Ovary (tissue), 9 donors: ENCODE results near the gene COQ8B. TPM values are rescaled to one million over a fixed set of nuclear protein-coding genes. Genes with fewer than 3 reads are reported as not detected.

Source experiments
- DNase-seq, 5 donors: peaks; one replicate each; pipeline ENCODE4 v3.0.0-alpha.2; 2019 to 2020
- H3K27ac ChIP-seq, 2 donors: fragments of 200-600 bp; one replicate each; pipeline versions ENCODE4 v1.5.1 to v1.8.0; 2019 to 2022
- H3K27me3 ChIP-seq: fragments of 200-600 bp; one replicate; pipeline ENCODE4 v1.8.0; 2022
- H3K36me3 ChIP-seq: fragments of 200-600 bp; sonication (generic); one replicate; pipeline ENCODE4 v1.5.1; 2019
- H3K4me1 ChIP-seq: one replicate; pipeline ENCODE4 v1.8.1; 2013; ENCODE audit warnings: mild to moderate bottlenecking, moderate library complexity; ENCODE audit not compliant: insufficient read depth
- H3K4me3 ChIP-seq: fragments of 200-600 bp; sonication (generic); one replicate; pipeline ENCODE4 v1.5.1; 2017
- H3K9me3 ChIP-seq, 2 donors: fragments of 200-600 bp in 1 of 2; sonication (generic) in 1 of 2; one replicate each; pipeline versions ENCODE4 v1.5.1 to v1.8.1; 2013 to 2019; ENCODE audit warnings: mild to moderate bottlenecking in 1 of 2, moderate library complexity in 1 of 2
- EP300 ChIP-seq: sonication (generic); formaldehyde crosslinking; IDR thresholded peaks from one replicate; pipeline ENCODE4 v1.6.1; 2017; ENCODE audit warnings: antibody characterized with exemption
- POLR2A ChIP-seq: fragments of 450-650 bp; IDR thresholded peaks from one replicate; pipeline ENCODE4 v1.6.1; 2017; ENCODE audit warnings: antibody characterized with exemption, mild to moderate bottlenecking, moderate library complexity
- WGBS, 3 donors: extraction: QIAGEN DNeasy Blood & Tissue Kit in 1 of 3; methylation state at CpG; one replicate each; pipeline versions ENCODE4 v1.1.5 to v1.1.7; 2013 to 2017; 5-methylcytosine and 5-hydroxymethylcytosine counted together
- intact Hi-C, 4 donors: fragments of 100-400 bp; cut with DNase I; formaldehyde crosslinking; loops; one replicate each; pipeline versions ENCODE4 v1.11.0 to v1.15.1; 2022 to 2023
- polyA plus RNA-seq, 2 donors: library from polyadenylated mRNA; stranded (reverse); fragments of 200-250 nt in 1 of 2; fragments of 350-450 nt in 1 of 2; fragmentation: Illumina TruSeq in 1 of 2; extraction: RNeasy Lipid Tissue Mini Kit (QIAGEN cat#74804) in 1 of 2; gene quantifications; one replicate each; pipeline ENCODE4 v1.2.3, GENCODE V29; 2013 to 2014
- total RNA-seq, 7 donors: library from RNA; depleted of rRNA in 2 of 7; stranded (reverse); fragments of >200 nt in 2 of 7; fragmentation: NEBNext Ultra II Directional in 3 of 7; extraction: Animal tissue kit (Norgen Biotek cat#: 25700) in 3 of 7; gene quantifications; one replicate each; pipeline versions ENCODE4 v1.1.0 to v1.2.4, GENCODE V29; 2016 to 2023
- TF ChIP-seq, protein P1 (sequence below), 3 donors: fragments of 450-650 bp in 2 of 3; fragments of 200-600 bp in 1 of 3; IDR thresholded peaks; one replicate each; pipeline versions ENCODE4 v1.5.1 to v1.8.0; 2016 to 2022; ENCODE audit warnings: antibody characterized with exemption in 3 of 3, mild to moderate bottlenecking in 1 of 3
- donor health status: DM: no; HTN: no; CAD: no; lungs with moderate emphysema.
- donor health status: DM: no; HTN: no; CAD: no.
- donor health status: Bipolar disorder and iron deficiency.
- donor health status: DM: yes; HTN: yes; CAD: no.
- donor health status: DM: no; HTN: no; CAD: no.
- donor health status: DM: yes; HTN: yes; CAD: no.

COQ8B gene
- total and polyA plus RNA-seq, 9 donors = 8.3 to 51.2 (median 41.5) TPM

DNA sequence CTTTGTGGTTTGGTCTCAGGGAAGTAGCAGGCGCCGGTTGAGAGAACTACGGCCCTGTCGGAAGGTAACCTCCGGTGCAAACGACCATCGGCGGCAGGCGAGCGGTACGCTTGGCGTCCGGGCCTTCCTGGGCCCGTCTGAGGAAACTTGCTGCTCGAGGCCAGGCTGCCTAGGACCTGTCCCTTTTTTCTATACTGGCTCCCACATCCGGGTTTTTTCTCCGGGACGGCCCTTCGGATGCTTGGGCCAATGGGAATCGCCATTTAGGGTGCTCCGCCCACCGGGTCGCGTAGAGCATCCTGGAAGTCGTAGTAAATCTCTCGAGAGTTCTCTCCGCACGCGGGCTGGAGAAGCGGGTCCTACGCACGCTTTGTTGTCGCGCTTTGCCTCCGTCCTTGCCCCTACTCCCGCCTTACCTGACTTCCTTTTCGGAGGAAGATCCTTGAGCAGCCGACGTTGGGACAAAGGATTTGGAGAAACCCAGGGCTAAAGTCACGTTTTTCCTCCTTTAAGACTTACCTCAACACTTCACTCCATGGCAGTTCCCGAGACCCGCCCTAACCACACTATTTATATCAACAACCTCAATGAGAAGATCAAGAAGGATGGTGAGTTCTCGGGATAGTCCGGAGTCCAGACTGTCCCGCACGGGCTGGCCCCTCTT is 34.3 kb upstream of the COQ8B start, which contains the start of gene SNRPA:
Gene SNRPA (plus strand): TSS at position 330 of the 664 bp plus-strand sequence. CDS start 206 bp downstream, at position 536.
- intact Hi-C loops = loop anchor here in 2 of 4 donors (2.0 to 5.0 kb wide), 2 partner anchors 48 to 51 kb away; partner anchors contain the start of gene EGLN2 (in 1 of the 2)
- peaks cover 18% of the 10 kb centered on the region for H3K4me1 ChIP-seq

DNA sequence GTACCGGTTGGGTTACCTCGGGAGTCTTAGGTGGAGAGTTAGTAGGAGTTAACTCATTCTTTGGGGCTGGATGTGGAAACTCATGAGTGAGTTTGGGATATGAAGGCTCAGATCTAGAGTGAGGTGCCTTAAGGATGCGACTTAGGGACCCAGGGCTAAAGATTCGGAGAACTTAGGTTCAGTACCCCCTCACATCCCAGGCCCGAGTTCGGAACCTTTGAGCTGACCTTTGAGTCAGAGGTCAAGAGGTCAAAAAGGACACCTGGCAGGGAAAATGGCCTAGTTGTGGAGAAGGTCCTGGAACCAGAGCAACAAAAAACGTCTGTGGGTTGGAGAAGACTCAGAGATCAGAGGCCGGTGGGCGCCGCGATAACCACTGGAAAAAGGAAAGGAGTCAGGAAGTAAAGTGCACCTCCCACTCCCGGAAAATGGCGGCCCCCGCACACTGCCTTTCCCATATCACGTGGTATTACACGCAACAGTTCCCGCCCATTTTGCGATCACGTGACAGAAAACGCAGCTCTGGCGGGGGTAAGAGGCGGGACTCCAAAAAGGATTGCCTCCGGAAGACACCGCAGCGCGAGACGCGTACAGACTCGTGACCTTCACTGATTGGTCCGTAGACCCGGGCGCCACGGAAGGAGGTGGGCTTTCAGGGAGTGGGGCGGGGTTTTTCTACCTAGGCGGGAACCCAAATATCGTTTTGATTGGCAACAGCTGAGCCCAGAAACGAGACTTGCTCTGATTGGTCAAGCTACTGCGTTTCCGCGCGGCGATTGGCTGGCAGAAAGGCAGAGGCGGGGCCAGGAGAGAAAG is 33.6 kb upstream of the COQ8B start, which contains the start of gene ACTMAP:
Gene ACTMAP (minus strand): TSS at position 420 of the 816 bp plus-strand sequence. CDS start 674 bp downstream, outside the sequence.
- Histone ChIP-seq H3K4me3 (peak within 1 kb of the TSS; percentile 55), H3K9me3 (no peaks in the 10 kb centered on the region), H3K27ac (peak within 1 kb of the TSS; percentile 39 to 86), H3K36me3 (no peaks in the 10 kb centered on the region), H3K4me1 (peaks cover 18% of the 10 kb centered on the region), H3K27me3 (no peaks in the 10 kb centered on the region)
- intact Hi-C loops = loop anchor here in 2 of 4 donors (2.0 to 5.0 kb wide), 2 partner anchors 49 to 52 kb away; partner anchors contain the start of gene EGLN2 (in 1 of the 2)
- TF ChIP-seq EP300 = peak; percentile 90
- TF ChIP-seq, protein P1, sequence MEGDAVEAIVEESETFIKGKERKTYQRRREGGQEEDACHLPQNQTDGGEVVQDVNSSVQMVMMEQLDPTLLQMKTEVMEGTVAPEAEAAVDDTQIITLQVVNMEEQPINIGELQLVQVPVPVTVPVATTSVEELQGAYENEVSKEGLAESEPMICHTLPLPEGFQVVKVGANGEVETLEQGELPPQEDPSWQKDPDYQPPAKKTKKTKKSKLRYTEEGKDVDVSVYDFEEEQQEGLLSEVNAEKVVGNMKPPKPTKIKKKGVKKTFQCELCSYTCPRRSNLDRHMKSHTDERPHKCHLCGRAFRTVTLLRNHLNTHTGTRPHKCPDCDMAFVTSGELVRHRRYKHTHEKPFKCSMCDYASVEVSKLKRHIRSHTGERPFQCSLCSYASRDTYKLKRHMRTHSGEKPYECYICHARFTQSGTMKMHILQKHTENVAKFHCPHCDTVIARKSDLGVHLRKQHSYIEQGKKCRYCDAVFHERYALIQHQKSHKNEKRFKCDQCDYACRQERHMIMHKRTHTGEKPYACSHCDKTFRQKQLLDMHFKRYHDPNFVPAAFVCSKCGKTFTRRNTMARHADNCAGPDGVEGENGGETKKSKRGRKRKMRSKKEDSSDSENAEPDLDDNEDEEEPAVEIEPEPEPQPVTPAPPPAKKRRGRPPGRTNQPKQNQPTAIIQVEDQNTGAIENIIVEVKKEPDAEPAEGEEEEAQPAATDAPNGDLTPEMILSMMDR (IDR thresholded peaks at IDR 0.05) = no peak
- peak; percentile 84 for TF ChIP-seq POLR2A
- WGBS, 3 donors = 0 to 1% (median 0%) methylated on average over 43 of the region's 43 CpGs
- peak; percentile 99 to 100 (median 100) for DNase-seq

More for the DNA sequence above, 34.3 kb upstream of the COQ8B start, which contains the start of gene SNRPA:
- peak; percentile 96 to 97 (median 96) for DNase-seq
- WGBS, 3 donors = 0 to 1% (median 0%) methylated on average over 46 of the region's 46 CpGs
- Histone ChIP-seq H3K9me3 (no peaks in the 10 kb centered on the region), H3K4me3 (peak within 1 kb of the TSS; percentile 55), H3K27me3 (no peaks in the 10 kb centered on the region), H3K36me3 (no peaks in the 10 kb centered on the region), H3K27ac (peak within 1 kb of the TSS; percentile 39 to 86)
- peak; percentile 85 for TF ChIP-seq POLR2A
- no peak for TF ChIP-seq EP300
- TF ChIP-seq, protein P1 (IDR thresholded peaks at IDR 0.05) = no peak

DNA sequence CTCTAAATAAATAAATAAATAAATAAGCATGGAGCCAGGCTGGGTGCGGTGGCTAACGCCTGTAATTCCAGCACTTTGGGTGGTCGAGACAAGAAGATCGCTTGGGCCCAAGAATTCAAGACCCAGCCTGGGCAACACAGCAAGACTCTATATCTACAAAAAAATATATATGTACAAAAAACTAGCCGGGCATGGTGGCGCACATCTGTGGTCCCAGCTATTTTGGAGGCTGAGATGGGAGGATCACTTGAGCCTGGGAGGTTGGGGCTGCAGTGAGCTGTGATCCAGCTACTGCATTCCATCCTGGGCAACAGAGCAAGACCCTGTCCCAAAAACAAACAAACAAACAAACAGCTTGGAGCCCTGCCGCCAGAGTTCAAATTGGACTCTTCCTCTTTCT is 30.9 kb upstream of the COQ8B start:
- no peaks in the 10 kb centered on the region for H3K9me3 ChIP-seq
- intact Hi-C loops = no loop called here
- H3K27ac ChIP-seq = no peak overlapping the region
- no peak for DNase-seq
- WGBS, 3 donors = 96 to 97% (median 97%) methylated on average over 7 of the region's 7 CpGs
- H3K36me3 ChIP-seq = no peaks in the 10 kb centered on the region
- H3K4me3 ChIP-seq = no peak overlapping the region
- H3K4me1 ChIP-seq = peaks cover 7% of the 10 kb centered on the region
- TF ChIP-seq POLR2A (no peak), EP300 (no peak)
- TF ChIP-seq, protein P1 (IDR thresholded peaks at IDR 0.05) = no peak
- H3K27me3 ChIP-seq = no peaks in the 10 kb centered on the region

DNA sequence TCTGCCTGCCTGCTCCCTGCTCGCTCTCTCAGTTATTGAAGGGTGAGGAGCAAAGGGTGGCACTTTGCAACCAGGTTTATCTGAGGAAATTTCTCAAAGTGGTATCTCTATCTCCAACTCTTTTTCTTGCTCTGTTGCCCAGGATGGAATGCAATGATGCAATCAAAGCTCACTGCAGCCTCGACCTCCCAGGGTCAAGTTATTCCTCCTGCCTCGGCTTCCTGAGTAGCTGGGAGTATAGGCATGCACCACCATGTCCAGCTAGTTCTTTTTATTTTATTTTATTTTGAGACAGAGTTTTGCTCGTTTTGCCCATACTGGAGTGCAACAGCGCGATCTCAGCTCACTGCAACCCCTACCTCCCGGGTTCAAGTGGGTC is 28.7 kb upstream of the COQ8B start:
- intact Hi-C loops = no loop called here
- Histone ChIP-seq H3K4me3 (no peak overlapping the region), H3K36me3 (no peaks in the 10 kb centered on the region), H3K27ac (no peak overlapping the region), H3K9me3 (no peaks in the 10 kb centered on the region), H3K27me3 (no peaks in the 10 kb centered on the region), H3K4me1 (peaks cover 6% of the 10 kb centered on the region)
- no peak for DNase-seq
- TF ChIP-seq POLR2A (no peak), EP300 (no peak)
- TF ChIP-seq, protein P1 (IDR thresholded peaks at IDR 0.05) = no peak
- 55 to 59% (median 58%) methylated on average over 7 of the region's 7 CpGs for WGBS, 3 donors
